GM19351 (cell line): Measurements from ENCODE around the gene RASGRP4.
"Not testable (repeated sequence)": the region's sequence is repeated elsewhere in the genome, so short reads cannot be mapped to it uniquely, and the experiment has no call there.

Source experiments
- ATAC-seq: cut with Tn5 transposase; IDR thresholded peaks from one replicate; pipeline ENCODE4 v1.9.1; 2021; ENCODE audit warnings: mild to moderate bottlenecking, moderate library complexity; ENCODE audit not compliant: unreplicated experiment

Gene RASGRP4, protein sequence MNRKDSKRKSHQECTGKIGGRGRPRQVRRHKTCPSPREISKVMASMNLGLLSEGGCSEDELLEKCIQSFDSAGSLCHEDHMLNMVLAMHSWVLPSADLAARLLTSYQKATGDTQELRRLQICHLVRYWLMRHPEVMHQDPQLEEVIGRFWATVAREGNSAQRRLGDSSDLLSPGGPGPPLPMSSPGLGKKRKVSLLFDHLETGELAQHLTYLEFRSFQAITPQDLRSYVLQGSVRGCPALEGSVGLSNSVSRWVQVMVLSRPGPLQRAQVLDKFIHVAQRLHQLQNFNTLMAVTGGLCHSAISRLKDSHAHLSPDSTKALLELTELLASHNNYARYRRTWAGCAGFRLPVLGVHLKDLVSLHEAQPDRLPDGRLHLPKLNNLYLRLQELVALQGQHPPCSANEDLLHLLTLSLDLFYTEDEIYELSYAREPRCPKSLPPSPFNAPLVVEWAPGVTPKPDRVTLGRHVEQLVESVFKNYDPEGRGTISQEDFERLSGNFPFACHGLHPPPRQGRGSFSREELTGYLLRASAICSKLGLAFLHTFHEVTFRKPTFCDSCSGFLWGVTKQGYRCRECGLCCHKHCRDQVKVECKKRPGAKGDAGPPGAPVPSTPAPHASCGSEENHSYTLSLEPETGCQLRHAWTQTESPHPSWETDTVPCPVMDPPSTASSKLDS

DNA sequence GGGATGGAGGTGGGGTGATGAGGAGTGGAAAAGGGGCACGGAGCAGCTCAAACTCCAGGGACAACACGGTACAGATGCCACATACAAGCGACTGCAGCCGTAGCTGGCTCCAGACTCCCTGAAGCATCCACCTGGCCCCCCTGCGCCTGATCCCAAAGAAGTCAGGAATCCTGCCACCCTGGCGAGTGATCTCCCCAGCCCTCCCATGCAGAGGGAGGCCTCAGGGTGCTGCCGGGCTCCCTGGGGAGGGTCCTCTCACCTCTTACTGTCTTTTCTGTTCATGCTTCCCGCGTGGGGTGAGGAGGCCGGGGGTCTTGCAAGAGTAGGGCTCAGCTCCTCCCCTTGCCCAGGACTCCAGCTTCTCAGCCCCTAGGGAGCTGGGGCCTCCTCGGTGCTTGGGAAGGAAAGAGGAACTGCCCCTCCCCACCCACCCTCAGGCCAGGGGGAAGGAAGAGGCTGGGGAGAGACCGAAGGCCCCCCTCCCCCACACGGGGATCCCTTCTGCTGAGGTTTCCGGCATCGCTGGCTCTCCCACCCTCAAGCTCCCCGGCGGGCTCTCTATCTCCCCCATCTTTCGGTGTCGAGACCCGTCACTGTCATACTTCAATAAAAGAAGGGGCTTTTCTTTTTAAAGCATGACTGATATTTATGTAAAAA, at the start of gene RASGRP4:
Gene RASGRP4 (minus strand): TSS at position 410 of the 657 bp plus-strand sequence. CDS start 128 bp downstream, at position 282.
- no peak for ATAC-seq

DNA sequence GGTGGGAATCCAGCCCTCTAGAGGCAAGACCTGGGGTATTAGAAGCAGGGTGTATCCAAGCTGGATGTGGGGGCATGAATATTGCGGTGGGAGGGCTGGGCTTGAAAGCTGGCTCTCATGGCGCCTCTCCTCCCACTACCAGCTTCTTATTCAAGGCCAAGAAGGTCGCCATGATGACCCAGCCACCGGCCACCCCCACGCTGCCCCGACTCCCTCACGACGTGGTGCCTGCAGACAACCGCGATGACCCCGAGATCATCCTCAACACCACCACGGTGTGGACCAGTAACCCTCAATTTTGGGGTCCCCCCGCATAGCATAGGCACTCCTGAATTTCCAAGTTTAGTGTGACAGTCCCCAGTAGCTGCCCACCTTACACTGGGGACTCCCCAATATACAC, 49.2 kb upstream of the RASGRP4 start:
- no peak for ATAC-seq

DNA sequence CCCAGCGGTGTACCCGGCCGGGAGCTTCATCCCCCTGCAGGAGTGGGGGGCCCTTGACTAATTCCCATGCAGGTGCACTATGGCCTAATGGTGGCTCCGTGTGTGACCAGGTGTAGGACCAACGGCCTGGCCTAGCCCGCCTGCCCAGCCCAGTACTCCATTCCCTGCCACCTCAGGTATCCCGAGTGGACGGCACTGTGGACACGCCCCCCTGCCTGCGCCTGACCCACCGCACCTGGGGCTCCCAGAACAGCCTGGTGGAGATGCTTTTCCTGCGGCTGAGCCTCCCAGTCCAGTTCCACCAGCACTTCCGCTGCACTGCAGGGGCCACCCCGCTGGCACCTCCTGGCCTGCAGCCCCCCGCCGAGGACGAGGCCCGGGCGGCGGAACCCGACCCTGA, 47.2 kb upstream of the RASGRP4 start:
- ATAC-seq = no peak

DNA sequence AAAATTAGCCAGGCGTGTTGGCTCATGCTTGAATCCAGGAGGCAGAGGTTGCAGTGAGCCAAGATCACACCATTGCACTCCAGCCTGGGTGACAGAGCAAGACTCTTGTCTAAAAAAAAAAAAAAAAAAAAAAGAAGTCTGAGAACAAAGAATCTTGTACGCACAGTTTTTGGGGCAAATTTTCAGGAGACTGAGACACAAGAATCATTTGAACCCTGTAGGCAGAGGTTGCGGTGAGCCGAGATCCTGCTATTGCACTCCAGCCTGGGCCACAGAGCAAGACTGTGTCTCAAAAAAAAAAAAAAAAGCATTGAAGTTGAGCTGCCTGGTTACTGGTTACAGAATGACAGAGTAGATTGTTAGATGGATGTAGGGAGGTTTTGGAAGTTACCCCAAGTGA, 46.7 kb upstream of the RASGRP4 start:
- ATAC-seq = not testable (repeated sequence)

DNA sequence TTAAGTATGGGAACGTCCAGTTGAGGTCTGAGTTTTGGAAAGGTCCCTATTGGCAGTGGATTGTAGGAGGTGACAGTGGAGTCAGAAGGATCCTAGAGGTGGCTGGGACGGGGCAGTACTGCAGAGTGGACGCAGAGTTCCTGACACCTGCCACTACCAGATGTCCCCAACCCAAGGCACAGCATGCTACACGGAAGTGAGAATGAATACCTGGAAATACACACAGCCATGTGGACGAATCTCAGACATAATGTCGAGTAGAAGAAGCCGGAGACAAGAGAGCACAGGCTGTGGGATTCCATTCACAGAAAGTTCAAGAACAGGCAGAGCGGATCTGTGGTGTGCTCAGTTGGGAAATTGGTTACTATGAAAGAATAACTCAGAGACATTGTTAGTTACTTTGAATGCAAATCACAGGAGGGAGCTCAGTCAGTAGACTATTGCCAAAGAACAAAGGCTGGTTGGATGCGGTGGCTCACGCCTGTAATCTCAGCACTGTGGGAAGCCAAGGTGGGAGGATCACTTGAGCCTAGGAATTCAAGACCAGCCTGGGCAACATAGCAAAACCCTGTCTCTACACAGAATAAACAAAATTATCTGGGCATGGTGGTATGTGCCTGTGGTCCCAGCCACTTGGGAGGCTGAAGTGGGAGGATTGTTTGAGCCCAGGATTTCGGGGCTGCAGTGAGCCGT, 44.9 kb upstream of the RASGRP4 start:
- ATAC-seq = no peak

DNA sequence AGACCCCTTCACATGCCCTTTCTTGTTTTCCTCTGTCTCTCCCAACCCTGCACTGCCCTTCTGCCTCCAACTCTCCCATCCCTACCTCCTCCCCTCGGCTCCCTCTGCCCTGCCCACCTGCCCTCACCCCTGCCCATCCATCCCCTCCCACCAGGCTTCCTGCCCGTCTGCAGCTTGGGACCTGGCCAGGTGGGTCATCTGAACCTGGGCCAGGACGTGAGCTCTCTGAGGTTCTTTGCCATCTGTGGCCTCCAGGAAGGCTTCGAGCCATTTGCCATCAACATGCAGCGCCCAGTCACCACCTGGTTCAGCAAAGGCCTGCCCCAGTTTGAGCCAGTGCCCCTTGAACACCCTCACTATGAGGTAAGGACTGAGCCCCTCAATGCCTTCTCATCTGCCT, 43.1 kb upstream of the RASGRP4 start:
- no peak for ATAC-seq

DNA sequence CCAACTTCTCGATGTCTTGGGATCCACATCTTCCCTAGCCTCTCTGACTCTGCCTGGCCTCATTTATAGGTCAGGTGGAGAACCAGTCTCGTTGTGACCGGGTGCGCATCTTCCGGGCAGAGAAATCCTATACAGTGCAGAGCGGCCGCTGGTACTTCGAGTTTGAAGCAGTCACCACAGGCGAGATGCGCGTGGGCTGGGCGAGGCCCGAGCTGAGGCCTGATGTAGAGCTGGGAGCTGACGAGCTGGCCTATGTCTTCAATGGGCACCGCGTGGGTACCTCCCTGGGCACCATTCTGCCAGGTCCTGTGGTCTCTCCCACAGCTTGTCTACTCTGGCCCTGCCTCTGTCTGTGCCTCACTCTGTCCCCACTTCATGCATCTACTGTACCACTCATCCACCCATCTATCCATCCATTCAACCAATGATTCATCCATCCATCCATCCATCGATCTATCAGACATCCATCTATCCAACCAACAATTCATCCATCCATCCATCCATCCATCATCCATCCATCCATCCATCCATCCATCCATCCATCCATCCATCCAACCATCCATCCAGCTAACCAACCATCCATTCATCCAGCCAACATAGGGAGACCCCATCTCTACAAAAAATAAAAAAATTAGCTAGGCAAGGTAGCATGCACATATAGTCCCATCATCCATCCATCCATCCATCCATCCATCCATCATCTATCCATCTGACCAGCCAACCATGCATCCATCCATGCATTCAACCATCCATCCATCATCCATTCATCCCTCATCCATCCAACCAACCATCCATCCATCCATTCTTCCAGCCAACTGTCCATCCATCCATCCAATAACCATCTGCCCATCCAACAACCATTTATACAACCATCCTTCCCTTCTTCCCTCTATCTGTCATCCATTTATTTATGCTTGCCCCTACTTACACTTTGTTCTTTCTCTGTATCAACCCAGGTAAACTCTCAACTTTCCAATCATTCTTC, 41.8 kb upstream of the RASGRP4 start:
- no peak for ATAC-seq

DNA sequence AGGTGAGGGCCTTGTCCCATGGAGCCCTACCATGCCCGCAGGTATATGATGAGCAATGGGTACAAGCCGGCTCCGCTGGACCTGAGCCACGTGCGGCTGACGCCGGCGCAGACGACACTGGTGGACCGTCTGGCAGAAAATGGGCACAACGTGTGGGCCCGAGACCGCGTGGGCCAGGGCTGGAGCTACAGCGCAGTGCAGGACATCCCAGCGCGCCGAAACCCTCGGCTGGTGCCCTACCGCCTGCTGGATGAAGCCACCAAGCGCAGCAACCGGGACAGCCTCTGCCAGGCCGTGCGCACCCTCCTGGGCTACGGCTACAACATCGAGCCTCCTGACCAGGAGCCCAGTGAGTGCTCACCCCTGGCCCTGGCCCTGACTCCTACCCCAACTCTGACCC, 40.0 kb upstream of the RASGRP4 start:
- ATAC-seq = no peak

DNA sequence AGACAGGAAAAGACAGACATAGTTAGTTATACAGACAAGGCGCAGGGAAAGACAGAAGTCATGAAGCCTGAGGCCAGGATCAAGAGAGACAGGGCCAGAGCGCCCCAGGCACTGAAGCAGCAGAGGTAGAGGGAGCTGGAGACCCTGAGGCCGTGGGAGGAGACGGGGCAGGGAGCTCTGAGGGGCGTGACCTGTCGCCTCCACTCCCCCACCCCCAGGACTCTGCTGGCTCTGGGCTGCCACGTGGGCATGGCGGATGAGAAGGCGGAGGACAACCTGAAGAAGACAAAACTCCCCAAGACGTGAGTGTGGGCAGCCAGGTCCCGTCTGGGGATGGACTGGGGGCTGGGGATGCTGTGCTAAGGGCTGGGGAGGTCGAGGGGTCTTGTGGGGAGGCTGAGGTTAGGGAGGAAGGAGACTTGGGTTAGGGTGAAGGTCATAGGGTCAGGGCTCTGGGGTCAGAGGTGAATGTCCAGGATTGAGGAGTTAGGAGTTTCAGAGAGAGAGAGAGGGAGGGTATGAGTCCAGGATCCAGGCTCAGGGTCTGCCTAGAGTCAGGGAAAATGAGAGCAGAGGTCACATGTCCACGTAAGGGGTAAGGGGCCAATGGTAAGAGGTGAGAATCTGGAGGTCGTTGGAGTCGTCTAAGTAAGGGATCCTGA, 38.5 kb upstream of the RASGRP4 start:
- no peak for ATAC-seq

DNA sequence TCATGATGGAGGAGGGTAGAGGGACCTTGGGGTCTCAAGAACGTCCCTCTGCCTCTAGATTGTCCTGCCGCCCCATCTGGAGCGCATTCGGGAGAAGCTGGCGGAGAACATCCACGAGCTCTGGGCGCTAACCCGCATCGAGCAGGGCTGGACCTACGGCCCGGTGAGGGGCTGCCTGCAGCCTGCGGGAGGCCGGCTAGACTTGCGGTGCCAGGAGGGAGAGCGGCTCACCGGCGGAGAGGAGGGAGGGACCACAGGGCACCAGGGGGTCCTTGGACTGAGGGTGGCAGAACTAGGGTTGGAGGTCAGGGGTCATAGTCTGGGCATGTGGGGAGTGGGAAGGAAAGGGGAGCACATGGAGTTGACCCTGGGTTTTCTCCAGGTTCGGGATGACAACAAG, 37.3 kb upstream of the RASGRP4 start:
- no peak for ATAC-seq

DNA sequence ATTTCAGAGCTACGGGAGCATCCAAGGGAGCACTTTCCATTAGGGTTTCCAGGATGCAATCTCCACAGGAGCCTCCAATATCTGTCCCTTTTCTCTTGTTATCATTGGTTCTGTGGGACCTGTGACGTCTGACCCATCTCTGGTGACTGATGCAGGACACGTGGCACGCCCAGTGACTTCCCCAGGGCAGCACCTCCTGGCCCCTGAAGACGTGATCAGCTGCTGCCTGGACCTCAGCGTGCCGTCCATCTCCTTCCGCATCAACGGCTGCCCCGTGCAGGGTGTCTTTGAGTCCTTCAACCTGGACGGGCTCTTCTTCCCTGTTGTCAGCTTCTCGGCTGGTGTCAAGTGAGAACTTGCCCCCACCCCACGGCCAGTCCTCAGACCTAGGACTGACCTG, 33.0 kb upstream of the RASGRP4 start:
- ATAC-seq = no peak

DNA sequence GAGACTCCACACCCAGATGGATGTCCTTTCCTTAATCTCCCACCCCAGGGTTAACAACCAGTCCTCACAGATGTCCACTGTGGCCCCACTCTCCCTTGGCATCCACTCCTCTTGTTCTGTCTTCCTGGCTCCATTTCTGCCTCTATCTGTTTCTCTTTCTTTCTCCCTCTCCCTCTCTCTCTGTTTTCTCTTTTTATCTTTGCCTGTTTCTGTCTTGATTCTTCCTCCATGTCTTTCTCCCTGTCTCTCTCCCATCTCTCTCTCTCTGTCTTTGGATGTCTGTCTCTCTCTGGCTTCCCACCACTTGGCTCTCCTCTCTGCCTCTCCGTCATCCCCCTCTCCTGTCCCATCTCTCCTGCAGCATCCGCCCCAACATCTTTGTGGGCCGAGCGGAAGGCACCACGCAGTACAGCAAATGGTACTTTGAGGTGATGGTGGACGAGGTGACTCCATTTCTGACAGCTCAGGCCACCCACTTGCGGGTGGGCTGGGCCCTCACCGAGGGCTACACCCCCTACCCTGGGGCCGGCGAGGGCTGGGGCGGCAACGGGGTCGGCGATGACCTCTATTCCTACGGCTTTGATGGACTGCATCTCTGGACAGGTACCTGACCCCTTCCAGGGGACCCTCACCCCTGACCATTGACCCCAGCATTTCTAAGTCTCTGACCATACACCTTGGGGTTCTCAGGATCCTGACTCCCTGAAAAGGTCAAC, 31.8 kb upstream of the RASGRP4 start:
- ATAC-seq = no peak

DNA sequence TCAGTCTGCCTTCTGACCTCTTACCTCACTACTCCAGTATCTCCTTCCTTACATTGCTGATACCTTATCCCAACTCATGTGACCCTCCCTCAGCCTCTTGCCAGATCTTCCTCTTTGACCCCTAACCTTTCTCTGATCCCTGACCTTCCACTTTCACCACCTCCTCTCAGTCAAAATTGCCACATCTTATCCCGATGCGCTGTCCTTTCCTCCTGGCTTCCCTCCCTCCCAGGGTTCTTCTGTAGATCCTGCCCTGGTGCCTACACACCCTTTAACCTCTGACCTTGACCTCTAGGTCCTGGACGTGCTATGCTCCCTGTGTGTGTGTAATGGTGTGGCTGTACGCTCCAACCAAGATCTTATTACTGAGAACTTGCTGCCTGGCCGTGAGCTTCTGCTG, 31.2 kb upstream of the RASGRP4 start:
- no peak for ATAC-seq

DNA sequence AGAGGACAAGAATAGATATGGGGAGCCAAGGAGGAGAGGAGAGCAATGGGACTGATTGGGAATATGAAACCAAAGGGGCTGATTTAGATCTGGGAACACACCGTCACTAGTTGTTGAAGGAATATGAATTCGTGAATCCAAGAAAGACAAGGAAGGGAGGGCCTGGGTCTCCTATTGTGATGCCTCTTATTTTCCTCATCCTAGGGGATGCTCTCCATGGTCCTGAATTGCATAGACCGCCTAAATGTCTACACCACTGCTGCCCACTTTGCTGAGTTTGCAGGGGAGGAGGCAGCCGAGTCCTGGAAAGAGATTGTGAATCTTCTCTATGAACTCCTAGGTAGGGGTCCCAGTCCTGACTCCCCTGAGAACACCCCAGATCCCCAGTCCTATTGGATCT, 29.0 kb upstream of the RASGRP4 start:
- no peak for ATAC-seq

DNA sequence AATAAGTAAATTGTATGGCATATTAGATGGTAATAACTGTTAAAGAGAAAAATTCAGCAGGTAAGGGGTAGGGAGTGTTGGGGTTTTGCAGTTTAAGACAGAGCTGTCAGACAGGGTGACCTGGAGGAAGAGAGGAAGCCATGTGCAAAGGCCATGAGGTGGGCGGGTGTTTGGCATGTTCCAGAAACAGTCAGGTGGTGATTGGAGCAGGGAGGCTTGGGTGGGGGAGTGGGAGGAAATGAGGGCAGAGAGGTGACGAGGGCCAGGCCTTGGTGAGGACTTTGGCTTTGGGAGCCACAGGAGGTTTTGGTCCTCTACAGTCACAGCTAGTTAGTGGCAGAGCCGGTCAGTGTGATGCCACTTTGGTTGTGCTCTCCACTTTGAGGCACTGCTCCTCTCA, 27.6 kb upstream of the RASGRP4 start:
- no peak for ATAC-seq

DNA sequence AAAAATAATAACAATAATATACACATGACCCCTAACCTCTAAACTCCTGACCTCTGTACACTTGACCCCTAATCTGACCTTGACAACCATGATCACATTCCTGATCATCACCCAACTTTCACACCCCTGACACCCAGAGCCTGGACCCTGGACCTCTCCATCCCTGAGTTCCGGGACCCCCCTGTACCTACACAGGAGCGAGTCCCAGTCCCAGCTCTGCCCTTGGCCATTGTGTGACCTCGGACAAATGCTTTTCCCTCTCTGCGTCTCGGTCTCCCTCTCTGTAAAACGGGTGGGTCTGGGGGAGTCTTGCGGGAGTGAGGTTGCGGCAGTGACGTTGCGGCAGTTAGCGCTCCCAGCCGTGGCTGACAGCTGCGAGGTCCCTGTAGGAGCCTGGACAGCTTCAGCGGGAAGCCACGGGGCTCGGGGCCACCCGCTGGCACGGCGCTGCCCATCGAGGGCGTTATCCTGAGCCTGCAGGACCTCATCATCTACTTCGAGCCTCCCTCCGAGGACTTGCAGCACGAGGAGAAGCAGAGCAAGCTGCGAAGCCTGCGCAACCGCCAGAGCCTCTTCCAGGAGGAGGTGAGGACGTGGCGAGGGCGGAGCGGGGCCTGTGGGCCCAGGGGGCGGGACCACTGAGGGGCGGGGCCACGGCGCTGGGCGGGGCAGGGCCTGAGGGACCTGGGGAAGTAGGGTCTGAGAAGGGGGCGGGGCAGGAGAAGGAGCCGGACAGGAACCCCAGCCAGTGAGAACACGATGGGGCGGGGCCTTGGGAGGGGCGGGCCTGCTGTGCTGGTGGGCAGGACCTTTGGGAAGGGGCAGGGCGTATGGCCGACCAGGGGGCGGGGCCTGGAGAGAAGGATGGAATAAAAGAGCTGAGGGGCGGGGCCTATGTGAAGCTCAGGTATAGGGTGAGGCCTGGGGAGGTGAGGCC, 26.7 kb upstream of the RASGRP4 start:
- no peak for ATAC-seq

DNA sequence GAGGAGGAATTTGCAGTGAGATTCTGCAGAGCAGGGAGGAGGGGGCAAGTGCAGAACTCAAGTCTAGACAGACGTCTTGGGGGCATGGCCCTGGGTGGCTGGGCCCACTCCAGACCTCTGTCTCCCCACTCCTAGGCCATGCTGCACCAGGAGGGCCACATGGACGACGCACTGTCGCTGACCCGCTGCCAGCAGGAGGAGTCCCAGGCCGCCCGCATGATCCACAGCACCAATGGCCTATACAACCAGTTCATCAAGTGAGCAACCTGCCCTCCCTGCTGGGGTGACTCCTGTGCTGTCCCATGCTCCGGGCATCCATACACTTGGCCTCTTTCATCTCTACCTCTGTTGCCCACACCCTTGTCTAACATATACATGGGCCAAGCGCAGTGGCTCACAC, 25.6 kb upstream of the RASGRP4 start:
- no peak for ATAC-seq

DNA sequence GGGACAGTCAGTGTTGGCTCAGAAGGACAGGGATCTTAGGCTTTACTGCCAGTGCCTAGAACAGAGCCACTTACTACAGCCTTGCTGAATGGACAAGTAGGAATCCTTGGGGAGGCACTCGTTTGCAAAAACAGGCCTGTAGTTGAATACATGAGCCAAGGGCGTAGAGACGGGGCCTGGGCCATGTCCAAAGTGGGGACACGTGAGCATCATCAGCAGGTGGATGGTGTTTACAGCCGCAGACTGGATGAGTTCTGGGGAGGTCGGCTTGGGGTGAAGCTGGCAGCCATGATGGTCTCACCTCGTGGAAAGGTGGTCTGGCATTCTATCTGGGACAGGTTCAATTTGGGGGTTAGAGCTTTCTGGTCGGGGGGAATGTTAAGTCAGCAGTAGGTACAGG, 25.0 kb upstream of the RASGRP4 start:
- ATAC-seq = no peak
